GM19372 (cell line): ENCODE data around the gene DDX47.
"Not testable (repeated sequence)": the region's sequence is repeated elsewhere in the genome, so short reads cannot be mapped to it uniquely, and the experiment has no call there.

Experiments
- ATAC-seq: cut with Tn5 transposase; IDR thresholded peaks from one replicate; pipeline ENCODE4 v1.9.1; 2021; ENCODE audit warnings: mild to moderate bottlenecking, low read depth, moderate library complexity; ENCODE audit not compliant: unreplicated experiment

DDX47 gene

GRCh38 chr12:12796928-12797793 lies 16.0 kb upstream of the DDX47 start:
- ATAC-seq = no peak

DNA sequence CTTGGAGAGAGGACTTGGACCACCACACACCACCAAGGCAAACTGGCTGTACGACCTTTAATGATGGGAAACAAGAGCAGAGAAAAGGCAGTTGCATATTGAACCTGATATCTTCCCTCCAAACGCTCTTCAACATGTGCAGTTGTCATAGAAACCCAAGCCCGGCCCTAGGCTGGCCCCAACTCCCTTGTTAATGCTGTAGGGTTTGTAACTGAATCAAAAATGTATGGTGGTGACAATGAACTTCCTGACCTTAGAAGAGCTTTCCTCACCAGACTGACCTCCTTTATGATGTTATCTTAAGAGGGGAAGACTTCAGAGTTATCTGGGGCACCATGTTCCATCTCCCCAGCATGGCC lies 15.4 kb upstream of the DDX47 start:
- no peak for ATAC-seq

DNA sequence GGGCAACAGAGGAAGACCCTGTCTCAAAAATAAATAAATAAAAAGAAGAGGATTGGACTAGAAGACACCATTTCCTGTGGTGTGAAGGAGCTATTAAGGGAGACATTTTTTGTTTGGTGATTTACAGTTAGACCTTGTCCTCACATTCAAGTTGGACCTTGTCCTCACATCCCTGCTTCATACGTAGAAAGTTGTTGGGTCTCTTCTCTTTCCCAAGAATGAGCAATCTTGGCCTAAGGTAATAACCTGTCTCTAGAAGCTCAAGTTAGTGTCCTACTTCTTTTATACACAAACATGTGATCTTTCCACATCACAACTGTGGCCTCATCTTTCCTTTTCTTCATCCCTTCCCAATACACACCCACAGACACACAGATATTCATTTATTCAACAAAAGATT lies 14.7 kb upstream of the DDX47 start:
- ATAC-seq = no peak

DNA sequence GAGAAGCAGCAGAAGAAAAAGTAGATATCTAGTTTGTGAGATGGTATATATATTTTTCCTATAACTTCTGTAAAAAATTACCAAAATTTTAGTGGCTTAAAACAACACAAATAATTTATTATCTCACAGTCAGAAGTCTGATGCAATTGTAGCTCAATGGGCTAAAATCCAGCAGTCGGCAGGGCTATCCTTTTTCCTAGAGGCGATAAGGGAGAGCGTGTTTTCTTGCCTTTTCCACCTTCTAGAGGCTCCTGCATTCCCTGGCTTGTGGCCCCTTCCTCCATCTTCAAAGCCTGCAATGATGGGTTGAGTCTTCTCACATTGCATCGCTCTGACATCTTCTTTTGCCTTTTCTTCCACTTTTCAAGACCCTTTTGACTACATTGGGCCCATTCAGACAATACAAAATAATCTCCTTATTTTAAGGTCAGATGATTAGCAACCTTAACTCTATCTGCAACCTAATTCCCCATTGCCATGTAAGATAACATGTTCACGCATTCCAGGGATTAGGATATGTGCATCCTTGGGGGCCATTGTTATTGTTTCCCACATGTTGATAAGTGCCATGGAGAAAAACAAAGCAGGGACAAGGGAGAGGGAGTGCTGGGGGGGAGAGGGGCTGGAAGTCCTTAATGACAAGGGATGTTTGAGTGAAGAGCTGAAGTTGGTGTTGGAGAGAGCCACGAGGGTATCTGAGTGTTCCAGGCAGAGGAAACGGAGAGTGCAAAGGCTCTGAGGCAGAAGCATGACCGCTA lies 13.8 kb upstream of the DDX47 start:
- no peak for ATAC-seq

GRCh38 chr12:12800406-12801180 lies 12.6 kb upstream of the DDX47 start:
- ATAC-seq = no peak

- ATAC-seq = not testable (repeated sequence)
Measured at GRCh38 chr12:12801656-12802055, 11.5 kb upstream of the DDX47 start.

GRCh38 chr12:12803186-12803585 lies 10.0 kb upstream of the DDX47 start:
- ATAC-seq = peak; percentile 71

GRCh38 chr12:12804011-12804410 lies 9.1 kb upstream of the DDX47 start:
- no peak for ATAC-seq

DNA sequence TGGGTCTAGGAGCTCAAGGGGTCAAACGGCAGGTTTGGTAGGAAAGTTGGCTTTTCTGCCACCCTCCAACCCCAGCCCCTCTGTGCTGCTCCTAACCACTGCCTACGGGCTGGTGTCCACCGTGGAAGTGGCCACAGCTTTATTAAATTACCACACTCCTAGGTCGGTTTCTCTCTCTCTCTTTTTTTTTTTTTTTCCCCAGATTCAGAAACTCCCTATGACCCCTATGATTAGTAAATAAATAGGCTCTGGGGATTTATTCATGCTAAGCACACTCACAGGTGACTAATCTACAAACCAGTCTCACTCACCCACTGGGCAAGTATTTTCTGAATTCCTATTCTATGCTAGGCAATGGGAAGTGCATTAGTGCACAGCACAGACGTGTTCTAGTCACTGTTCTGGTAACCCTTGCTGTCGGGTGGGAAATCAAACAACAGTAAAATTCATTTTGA lies 8.7 kb upstream of the DDX47 start:
- ATAC-seq = no peak

DNA sequence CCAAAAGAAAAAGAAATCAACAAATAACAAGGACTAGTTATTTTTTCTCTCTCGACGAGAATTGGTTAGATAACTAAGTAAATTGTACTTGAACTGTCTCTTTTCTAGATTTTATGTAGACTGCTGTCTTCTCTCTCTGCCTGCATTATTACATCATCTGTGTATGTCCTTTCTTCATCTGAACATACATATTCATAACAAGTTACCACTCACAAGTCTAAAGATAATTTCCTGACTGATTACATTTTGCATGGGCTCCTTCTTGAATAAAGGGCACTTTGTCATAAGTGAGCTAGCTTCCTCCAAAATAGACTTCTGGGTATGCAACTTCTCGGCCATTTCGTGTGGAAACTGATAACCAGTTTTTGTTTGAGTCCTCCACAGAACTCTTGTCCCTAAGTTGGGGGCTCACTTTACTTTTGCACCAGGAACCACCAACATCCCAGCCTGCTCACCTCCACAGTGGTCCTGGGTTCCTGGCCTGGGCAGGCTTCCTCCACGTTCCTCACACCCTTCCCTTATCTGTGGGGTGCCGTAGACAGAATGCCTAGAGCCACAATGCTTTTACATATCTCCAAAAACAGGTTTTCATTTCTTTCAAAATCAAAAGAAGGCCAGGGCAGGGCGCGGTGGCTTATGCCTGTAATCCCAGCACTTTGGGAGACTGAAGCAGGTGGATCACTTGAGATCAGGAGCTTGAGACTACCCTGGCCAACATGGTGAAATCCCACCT lies 6.2 kb upstream of the DDX47 start:
- ATAC-seq = no peak

- not testable (repeated sequence) for ATAC-seq
Measured at GRCh38 chr12:12807517-12807903, 5.6 kb upstream of the DDX47 start.

DNA sequence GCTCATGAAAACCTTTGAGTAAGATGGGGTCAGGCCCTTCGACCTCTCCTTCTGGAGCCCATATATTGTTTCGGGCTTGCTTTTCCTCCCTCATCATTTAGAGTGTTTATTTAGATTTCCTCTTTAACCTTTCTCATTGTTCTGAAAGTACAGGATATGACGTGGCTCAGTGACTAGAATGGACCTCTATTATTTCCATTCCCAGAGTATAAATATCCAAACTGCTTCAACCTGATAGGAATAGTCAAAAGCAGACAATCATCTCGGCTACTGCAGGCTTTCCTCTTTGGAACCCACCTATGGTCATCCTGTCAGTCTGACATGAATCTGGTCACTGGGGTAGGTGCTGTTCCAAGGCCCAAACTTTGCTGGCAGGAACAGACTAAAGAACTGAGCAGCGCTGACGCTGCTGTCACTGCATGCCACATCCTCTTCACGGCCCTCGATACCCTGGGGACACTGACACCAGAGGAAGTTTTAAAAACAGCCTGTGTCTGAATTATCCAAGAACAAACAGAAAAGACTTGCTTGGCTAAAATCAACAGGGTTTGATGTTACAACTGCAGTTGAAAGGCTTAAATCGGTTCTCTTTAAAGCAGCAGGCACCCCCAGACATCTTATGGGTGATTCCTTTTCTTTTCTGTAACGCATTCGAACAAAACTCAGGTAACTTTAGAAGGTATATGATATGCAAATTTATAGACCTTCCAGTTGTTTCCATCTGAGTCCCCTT lies 5.0 kb upstream of the DDX47 start:
- peak; percentile 55 for ATAC-seq

- no peak for ATAC-seq
Measured at GRCh38 chr12:12810553-12811021, 2.6 kb upstream of the DDX47 start.

DNA sequence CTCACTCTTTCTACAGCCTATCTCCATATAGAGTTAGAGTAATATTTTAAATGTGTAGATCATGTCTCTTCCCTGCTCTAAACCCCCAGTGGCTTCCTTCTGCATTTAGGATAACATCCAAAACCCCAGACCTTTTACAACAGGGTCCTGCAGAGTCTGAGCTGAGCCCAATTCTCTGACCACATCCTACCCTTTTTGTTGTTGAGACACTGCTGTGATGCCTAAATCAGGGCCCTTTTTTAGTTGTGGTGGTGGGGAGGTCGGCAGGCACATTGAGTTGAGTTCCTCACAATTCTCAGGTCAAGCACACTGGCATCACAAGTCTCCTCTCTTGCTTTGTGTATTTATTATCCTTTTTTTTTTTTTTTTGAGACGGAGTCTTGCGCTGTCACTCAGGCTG lies 1.8 kb upstream of the DDX47 start:
- ATAC-seq = no peak

DNA sequence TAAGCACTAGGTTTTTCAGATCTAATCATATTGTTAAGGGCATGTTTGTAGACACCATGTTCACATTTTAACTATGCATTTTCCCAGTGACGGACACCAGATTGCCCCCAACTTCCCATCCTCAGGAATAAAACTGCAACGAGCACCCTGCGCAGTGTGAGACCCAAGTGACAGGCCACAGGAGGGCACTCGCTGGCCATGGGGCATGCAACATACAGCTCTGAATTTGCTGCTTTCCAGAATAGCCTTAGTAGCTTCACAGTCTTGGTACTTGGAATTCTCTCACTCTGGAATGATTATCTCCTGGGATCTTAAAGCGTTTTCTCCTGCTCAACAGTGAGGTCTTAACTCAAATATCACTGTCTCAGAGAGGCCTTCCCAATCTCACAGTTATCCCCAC lies 972 bp upstream of the DDX47 start:
- no peak for ATAC-seq

DNA sequence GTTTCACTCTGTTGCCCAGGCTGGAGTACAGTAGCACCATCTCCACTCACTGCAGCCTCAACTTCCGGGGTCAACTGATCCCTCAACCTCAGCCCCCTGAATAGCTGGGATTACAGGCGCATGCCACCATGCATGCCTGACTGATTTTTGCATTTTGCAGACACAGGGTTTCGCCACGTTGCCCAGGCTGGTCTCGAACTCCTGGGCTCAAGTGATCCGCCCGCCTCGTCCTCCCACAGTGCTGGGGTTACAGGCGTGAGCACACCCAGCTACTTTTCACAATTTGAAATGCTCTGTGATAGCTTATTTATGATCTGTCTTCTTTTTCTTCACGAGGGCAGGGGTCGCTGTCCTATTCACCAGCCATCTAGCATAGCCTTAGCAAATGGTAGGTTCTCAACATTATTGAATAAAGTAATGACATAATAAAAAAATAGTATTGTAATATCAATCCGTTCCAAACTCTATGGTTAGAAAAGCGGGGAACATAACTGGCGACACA lies 477 bp upstream of the DDX47 start:
- ATAC-seq = no peak

- ATAC-seq = peak; percentile 63
Measured at GRCh38 chr12:12817616-12818015, 4.5 kb downstream of the DDX47 start.

DNA sequence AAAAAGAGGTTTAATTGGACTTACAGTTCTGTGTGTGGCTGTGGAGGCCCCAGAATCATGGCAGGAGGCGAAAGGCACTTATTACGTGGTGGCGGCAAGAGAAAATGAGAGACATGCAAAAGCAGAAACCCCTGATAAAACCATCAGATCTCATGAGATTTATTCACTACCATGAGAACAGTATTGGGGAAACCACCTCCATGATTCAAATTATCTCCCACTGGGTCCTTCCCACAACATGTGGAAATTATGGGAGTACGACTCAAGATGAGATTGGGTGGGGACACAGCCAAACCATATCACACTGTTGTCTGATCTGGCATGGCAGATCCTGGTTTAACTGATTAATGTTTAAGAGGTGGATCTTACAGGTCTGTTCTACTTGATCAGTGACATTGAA lies 5.6 kb downstream of the DDX47 start:
- no peak for ATAC-seq

DNA sequence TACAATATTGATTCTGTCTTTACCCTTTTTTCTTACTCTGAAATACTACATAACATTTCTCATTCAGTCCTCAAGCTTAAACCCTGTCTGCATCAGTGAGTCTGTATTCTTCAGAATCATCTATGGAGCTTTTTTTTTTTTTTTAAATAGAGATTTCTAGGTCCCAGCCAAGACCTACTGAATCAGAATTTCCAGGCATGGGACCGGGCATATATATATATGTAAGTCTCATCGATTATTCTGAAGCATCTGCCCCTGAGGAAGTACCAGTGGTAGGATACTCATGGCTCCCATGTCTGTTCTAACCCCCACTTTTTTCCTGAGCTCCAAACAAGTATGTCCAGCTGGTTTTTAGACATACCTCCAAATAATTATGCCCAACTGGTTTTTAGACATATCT lies 6.1 kb downstream of the DDX47 start:
- no peak for ATAC-seq
